IMR-90 (cell line): ENCODE measurements around the gene GOSR1. TPM values are rescaled to one million over a fixed set of nuclear protein-coding genes. Genes with fewer than 3 reads are reported as not detected.

ENCODE experiments used
- ATAC-seq: fragments of 200-7000 bp; cut with Tn5 transposase; 2 replicates; pipeline ENCODE4 v1.9.1; 2020; ENCODE audit warnings: low read depth, mild to moderate bottlenecking, moderate library complexity
- BruUV-seq: library from RNA; stranded (reverse); fragments of 400-500 nt; replicated peaks from 2 replicates; lab custom pipeline; 2021; lab: Mats Ljungman, UMichigan
- CTCF ChIA-PET: fragments of 300-600 bp; formaldehyde crosslinking; extraction: SDS; loops from one replicate; lab custom pipeline; 2021; ENCODE audit warnings: antibody characterized with exemption; lab: Yijun Ruan, JAX
- POLR2A ChIA-PET: fragments of 300-600 bp; sonication (Branson Sonifier 250); formaldehyde crosslinking; loops from one replicate; lab custom pipeline; 2022; ENCODE audit warnings: antibody characterized with exemption; ENCODE audit not compliant: unreplicated experiment; lab: Charles Lee
- DNase-seq: peaks from one replicate; pipeline ENCODE4 v3.0.0; 2013
- H2AFZ ChIP-seq: replicated peaks from 2 replicates; pipeline ENCODE3; 2013; ENCODE audit warnings: low read length, mild to moderate bottlenecking; ENCODE audit not compliant: poor library complexity
- H2AK5ac ChIP-seq: 2 replicates; pipeline ENCODE4 v1.6.1; 2013; ENCODE audit warnings: low read depth, low read length, inconsistent platforms
- H2AK9ac ChIP-seq: replicated peaks from 2 replicates; pipeline ENCODE3; 2013; ENCODE audit warnings: mild to moderate bottlenecking, low read depth, low read length, moderate library complexity; ENCODE audit not compliant: poor library complexity
- H2BK120ac ChIP-seq: 2 replicates; pipeline ENCODE4 v1.6.1; 2013; ENCODE audit warnings: low read depth, low read length, inconsistent platforms
- H2BK15ac ChIP-seq: 3 replicates; pipeline ENCODE4 v1.6.1; 2013; ENCODE audit warnings: low read depth, low read length, inconsistent platforms
- H2BK20ac ChIP-seq: 2 replicates; pipeline ENCODE4 v1.6.1; 2013; ENCODE audit warnings: low read depth, mild to moderate bottlenecking, inconsistent platforms, low read length, moderate library complexity
- H2BK5ac ChIP-seq: 2 replicates; pipeline ENCODE4 v1.6.1; 2013; ENCODE audit warnings: mild to moderate bottlenecking, low read depth, low read length, inconsistent platforms; ENCODE audit not compliant: poor library complexity, severe bottlenecking
- H3K14ac ChIP-seq: replicated peaks from 2 replicates; pipeline ENCODE4 v1.6.1; 2013; ENCODE audit warnings: low read depth, low read length, inconsistent platforms
- H3K18ac ChIP-seq: 2 replicates; pipeline ENCODE4 v1.6.1; 2013; ENCODE audit warnings: low read depth, low read length, control low read depth
- H3K23ac ChIP-seq: 2 replicates; pipeline ENCODE4 v1.6.1; 2013; ENCODE audit warnings: low read depth, low read length, inconsistent platforms
- H3K27ac ChIP-seq: 2 replicates; pipeline ENCODE4 v1.5.1; 2013; ENCODE audit warnings: mild to moderate bottlenecking, control low read depth, low read length; ENCODE audit not compliant: insufficient read depth
- H3K27me3 ChIP-seq: 2 replicates; pipeline ENCODE4 v1.6.1; 2013; ENCODE audit warnings: low read length; ENCODE audit not compliant: control insufficient read depth, insufficient read depth
- H3K36me3 ChIP-seq: 2 replicates; pipeline ENCODE4 v1.6.1; 2013; ENCODE audit warnings: low read length, mixed read lengths; ENCODE audit not compliant: control insufficient read depth, insufficient read depth
- H3K4ac ChIP-seq: 2 replicates; pipeline ENCODE4 v1.6.1; 2013; ENCODE audit warnings: low read depth, low read length, inconsistent platforms
- H3K4me1 ChIP-seq: 2 replicates; pipeline ENCODE4 v1.6.1; 2013; ENCODE audit warnings: low read length, mixed read lengths; ENCODE audit not compliant: control insufficient read depth, insufficient read depth
- H3K4me2 ChIP-seq: 2 replicates; pipeline ENCODE4 v1.6.1; 2013; ENCODE audit warnings: low read depth, mild to moderate bottlenecking, control low read depth, low read length, moderate library complexity
- H3K4me3 ChIP-seq: 2 replicates; pipeline ENCODE4 v1.5.1; 2013; ENCODE audit warnings: low read depth, mild to moderate bottlenecking, control low read depth, low read length, moderate library complexity; ENCODE audit not compliant: insufficient read depth
- H3K56ac ChIP-seq: 2 replicates; pipeline ENCODE4 v1.6.1; 2013; ENCODE audit warnings: low read length, inconsistent platforms; ENCODE audit not compliant: insufficient read depth; ENCODE audit errors: extremely low read depth
- H3K79me1 ChIP-seq, 2 experiments: 2 replicates each; pipeline ENCODE4 v1.6.1; 2013; ENCODE audit warnings: low read length in 2 of 2, inconsistent platforms in 1 of 2, low read depth in 1 of 2
- H3K9ac ChIP-seq: 2 replicates; pipeline ENCODE4 v1.6.1; 2013; ENCODE audit warnings: low read depth, low read length, control low read depth
- H3K9me1 ChIP-seq: 2 replicates; pipeline ENCODE4 v1.6.1; 2013; ENCODE audit warnings: low read length, inconsistent platforms; ENCODE audit not compliant: insufficient read depth
- H3K9me3 ChIP-seq: 2 replicates; pipeline ENCODE4 v1.6.1; 2013; ENCODE audit warnings: low read length; ENCODE audit not compliant: control insufficient read depth, insufficient read depth
- H4K20me1 ChIP-seq: 2 replicates; pipeline ENCODE4 v1.6.1; 2013; ENCODE audit warnings: low read length, inconsistent platforms; ENCODE audit not compliant: insufficient read depth
- H4K5ac ChIP-seq: 2 replicates; pipeline ENCODE4 v1.6.1; 2013; ENCODE audit warnings: mild to moderate bottlenecking, low read depth, low read length, control low read depth
- H4K8ac ChIP-seq, 2 experiments: 2 replicates each; pipeline ENCODE4 v1.6.1; 2013; ENCODE audit warnings: low read depth in 2 of 2, low read length in 2 of 2, control low read depth in 1 of 2, inconsistent platforms in 1 of 2
- H4K91ac ChIP-seq: 2 replicates; pipeline ENCODE4 v1.6.1; 2013; ENCODE audit warnings: low read depth, low read length, inconsistent platforms; ENCODE audit not compliant: insufficient read depth
- BHLHE40 ChIP-seq: fragments of 150-350 bp; IDR thresholded peaks from 2 replicates; pipeline ENCODE4 v1.6.1; 2016; ENCODE audit warnings: mild to moderate bottlenecking, low read depth, low read length
- CEBPB ChIP-seq: IDR thresholded peaks from 2 replicates; pipeline ENCODE4 v1.6.1; 2012; ENCODE audit warnings: low read depth, low read length, improper control_type of control experiment
- CHD1 ChIP-seq: IDR thresholded peaks from 2 replicates; pipeline ENCODE4 v1.6.1; 2012; ENCODE audit warnings: low read depth, low read length, improper control_type of control experiment
- FOS ChIP-seq: fragments of 150-350 bp; IDR thresholded peaks from 2 replicates; pipeline ENCODE4 v1.6.1; 2016; ENCODE audit warnings: low read depth, low read length
- MAFK ChIP-seq: IDR thresholded peaks from 2 replicates; pipeline ENCODE4 v1.6.1; 2012; ENCODE audit warnings: low read depth, low read length, improper control_type of control experiment
- MAZ ChIP-seq: IDR thresholded peaks from 2 replicates; pipeline ENCODE4 v1.6.1; 2012; ENCODE audit warnings: low read depth, mild to moderate bottlenecking, low read length, improper control_type of control experiment, moderate library complexity, borderline replicate concordance
- MXI1 ChIP-seq: IDR thresholded peaks from 2 replicates; pipeline ENCODE4 v1.6.1; 2012; ENCODE audit warnings: low read depth, mild to moderate bottlenecking, low read length, moderate library complexity, borderline replicate concordance
- NFE2L2 ChIP-seq: fragments of 150-350 bp; IDR thresholded peaks from 2 replicates; pipeline ENCODE4 v1.6.1; 2016; ENCODE audit warnings: low read depth, mild to moderate bottlenecking, low read length
- RAD21 ChIP-seq: IDR thresholded peaks from 2 replicates; pipeline ENCODE4 v1.6.1; 2012; ENCODE audit warnings: low read length, improper control_type of control experiment
- RCOR1 ChIP-seq: IDR thresholded peaks from 2 replicates; pipeline ENCODE4 v1.6.1; 2012; ENCODE audit warnings: mild to moderate bottlenecking, low read length, improper control_type of control experiment; ENCODE audit not compliant: insufficient replicate concordance
- RFX5 ChIP-seq: IDR thresholded peaks from 2 replicates; pipeline ENCODE4 v1.8.0; 2012; ENCODE audit warnings: low read depth, mild to moderate bottlenecking, low read length, moderate library complexity
- SMC3 ChIP-seq: fragments of 150-350 bp; IDR thresholded peaks from 2 replicates; pipeline ENCODE4 v1.6.1; 2016; ENCODE audit warnings: low read depth, mild to moderate bottlenecking, antibody characterized with exemption, low read length, moderate library complexity
- WGBS, 2 experiments: methylation state at CpG; one replicate each; pipeline versions ENCODE4 v1.1.5 to v1.1.7; 2013; ENCODE audit warnings: missing lambda C conversion rate in 2 of 2; ENCODE audit not compliant: insufficient read length in 1 of 2; ENCODE audit errors: extremely low coverage in 2 of 2; 5-methylcytosine and 5-hydroxymethylcytosine counted together
- dilution Hi-C: fragments of 300-500 bp; cut with HindIII; formaldehyde crosslinking; loops from one replicate; pipeline ENCODE4 v1.14.3; 2018; ENCODE audit warnings: low sequenced_read_pairs; ENCODE audit not compliant: unreplicated experiment
- in situ Hi-C: fragments of 300-500 bp; cut with MboI; formaldehyde crosslinking; loops from 3 replicates; pipeline ENCODE4 v1.14.3; 2019; ENCODE audit warnings: low sequenced_read_pairs, inconsistent platforms, mixed read lengths
- intact Hi-C: fragments of 100-400 bp; cut with micrococcal nuclease; formaldehyde crosslinking; loops from 2 replicates; pipeline ENCODE4 v1.10.0; 2022
- polyA plus RNA-seq, 3 experiments: library from polyadenylated mRNA; depleted of rRNA; stranded (reverse); fragments of >200 nt; gene quantifications; 2 replicates each; pipeline ENCODE4 v1.2.3, GENCODE V29; 2012; ENCODE audit warnings: low replicate concordance in 1 of 3
- total RNA-seq: library from RNA; depleted of rRNA; stranded (reverse); fragments of >200 nt; gene quantifications from 2 replicates; pipeline ENCODE4 v1.2.3, GENCODE V29; 2012
- TF ChIP-seq, protein P1 (sequence below): fragments of 150-350 bp; IDR thresholded peaks from 2 replicates; pipeline ENCODE4 v1.6.1; 2016; ENCODE audit warnings: low read depth, mild to moderate bottlenecking, low read length, moderate library complexity, borderline replicate concordance
- TF ChIP-seq, protein P2 (sequence below): conservative IDR thresholded peaks from 2 replicates; pipeline ENCODE4 v1.5.1; 2012; ENCODE audit warnings: mild to moderate bottlenecking, low read depth, low read length, improper control_type of control experiment
- TF ChIP-seq, protein P3 (sequence below): fragments of 150-350 bp; IDR thresholded peaks from 2 replicates; pipeline ENCODE4 v1.6.1; 2017; ENCODE audit warnings: mild to moderate bottlenecking, antibody characterized with exemption, low read length, low read depth

The GOSR1 gene
- total and polyA plus RNA-seq, 2 of the 4 experiments (the other 2 are of a cell fraction): 21.2 to 47.5 TPM

DNA sequence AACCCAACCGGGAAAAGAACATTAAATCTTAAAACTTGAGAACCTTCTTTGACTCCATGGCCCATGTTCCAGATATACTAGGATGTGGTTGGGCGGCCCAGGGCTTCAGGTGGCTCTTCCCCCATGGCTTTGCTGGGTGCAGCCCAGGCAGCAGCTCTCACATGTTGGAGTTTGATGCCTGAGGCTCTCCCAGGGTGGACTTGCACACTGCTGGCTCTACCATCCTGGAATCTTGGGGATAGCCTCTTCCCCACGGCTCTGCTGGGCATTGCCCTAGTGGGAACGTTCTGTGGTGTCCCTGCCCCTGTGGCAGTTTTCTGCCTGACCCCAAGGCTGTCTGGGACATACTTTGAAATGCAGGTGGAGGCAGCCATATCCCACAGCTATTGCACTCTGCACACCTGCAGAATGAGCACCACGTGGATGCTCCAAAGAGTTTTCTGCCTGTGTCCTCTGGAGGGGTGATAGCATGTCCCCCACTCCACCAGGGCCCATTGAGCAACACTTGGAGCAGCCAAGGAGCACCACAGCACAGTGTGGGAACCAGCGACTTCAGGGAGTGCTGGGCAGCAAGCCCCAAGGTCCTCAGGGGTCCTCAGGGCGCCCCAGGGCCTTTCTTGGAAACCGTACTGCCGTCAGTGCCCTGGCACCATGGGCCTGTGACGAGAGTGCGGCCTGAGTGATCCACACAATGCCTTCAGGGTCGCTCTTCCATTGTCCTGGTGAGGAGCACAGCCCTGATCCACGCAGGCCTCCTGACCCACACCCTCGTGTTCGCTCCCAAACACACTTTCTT, 70.8 kb downstream of the GOSR1 start:
- Histone ChIP-seq H2AK5ac (no peak overlapping the region), H2BK5ac (no peak overlapping the region), H3K14ac (no peak overlapping the region), H3K4me3 (no peak overlapping the region), H4K20me1 (no peaks in the 10 kb centered on the region), H3K9me1 (peaks cover 8% of the 10 kb centered on the region; the same call in 1 of the 2 replicates), H3K23ac (no peak overlapping the region), H2AK9ac (no peak overlapping the region), H2BK120ac (no peak overlapping the region), H3K9ac (no peak overlapping the region), H4K91ac (no peak overlapping the region), H3K79me1 (no peaks in the 10 kb centered on the region), H2AFZ (no peak overlapping the region), H2BK15ac (no peak overlapping the region), H3K36me3 (no peaks in the 10 kb centered on the region), H3K4me2 (no peak overlapping the region), H4K8ac (no peak overlapping the region), H2BK20ac (no peak overlapping the region), H3K4ac (no peak overlapping the region), H3K27me3 (peaks cover 20% of the 10 kb centered on the region), H3K27ac (no peak overlapping the region), H3K4me1 (no peaks in the 10 kb centered on the region), H4K5ac (no peak overlapping the region), H3K56ac (no peak overlapping the region), H3K9me3 (no peaks in the 10 kb centered on the region), H3K18ac (no peak overlapping the region)
- DNase-seq (no peak), ATAC-seq (no peak)
- dilution Hi-C loops: no loop called here
- CTCF ChIA-PET: no interaction called here
- in situ Hi-C loops: no loop called here
- BruUV-seq: no TSS peak
- POLR2A ChIA-PET: no interaction called here
- intact Hi-C loops: no loop called here
- 69% methylated on average over 7 of the region's 15 CpGs; no CpG with 5 or more reads in 1 of the 2 experiments for WGBS, 2 experiments
- TF ChIP-seq SMC3: no peak
- TF ChIP-seq RFX5: no peak
- TF ChIP-seq, protein P1, sequence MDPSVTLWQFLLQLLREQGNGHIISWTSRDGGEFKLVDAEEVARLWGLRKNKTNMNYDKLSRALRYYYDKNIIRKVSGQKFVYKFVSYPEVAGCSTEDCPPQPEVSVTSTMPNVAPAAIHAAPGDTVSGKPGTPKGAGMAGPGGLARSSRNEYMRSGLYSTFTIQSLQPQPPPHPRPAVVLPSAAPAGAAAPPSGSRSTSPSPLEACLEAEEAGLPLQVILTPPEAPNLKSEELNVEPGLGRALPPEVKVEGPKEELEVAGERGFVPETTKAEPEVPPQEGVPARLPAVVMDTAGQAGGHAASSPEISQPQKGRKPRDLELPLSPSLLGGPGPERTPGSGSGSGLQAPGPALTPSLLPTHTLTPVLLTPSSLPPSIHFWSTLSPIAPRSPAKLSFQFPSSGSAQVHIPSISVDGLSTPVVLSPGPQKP: no peak
- no peak for TF ChIP-seq MXI1
- no peak for TF ChIP-seq BHLHE40
- TF ChIP-seq CHD1: no peak
- no peak for TF ChIP-seq FOS
- TF ChIP-seq, protein P2, sequence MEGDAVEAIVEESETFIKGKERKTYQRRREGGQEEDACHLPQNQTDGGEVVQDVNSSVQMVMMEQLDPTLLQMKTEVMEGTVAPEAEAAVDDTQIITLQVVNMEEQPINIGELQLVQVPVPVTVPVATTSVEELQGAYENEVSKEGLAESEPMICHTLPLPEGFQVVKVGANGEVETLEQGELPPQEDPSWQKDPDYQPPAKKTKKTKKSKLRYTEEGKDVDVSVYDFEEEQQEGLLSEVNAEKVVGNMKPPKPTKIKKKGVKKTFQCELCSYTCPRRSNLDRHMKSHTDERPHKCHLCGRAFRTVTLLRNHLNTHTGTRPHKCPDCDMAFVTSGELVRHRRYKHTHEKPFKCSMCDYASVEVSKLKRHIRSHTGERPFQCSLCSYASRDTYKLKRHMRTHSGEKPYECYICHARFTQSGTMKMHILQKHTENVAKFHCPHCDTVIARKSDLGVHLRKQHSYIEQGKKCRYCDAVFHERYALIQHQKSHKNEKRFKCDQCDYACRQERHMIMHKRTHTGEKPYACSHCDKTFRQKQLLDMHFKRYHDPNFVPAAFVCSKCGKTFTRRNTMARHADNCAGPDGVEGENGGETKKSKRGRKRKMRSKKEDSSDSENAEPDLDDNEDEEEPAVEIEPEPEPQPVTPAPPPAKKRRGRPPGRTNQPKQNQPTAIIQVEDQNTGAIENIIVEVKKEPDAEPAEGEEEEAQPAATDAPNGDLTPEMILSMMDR: no peak
- no peak for TF ChIP-seq MAZ
- TF ChIP-seq RCOR1: no peak
- TF ChIP-seq NFE2L2: no peak
- no peak for TF ChIP-seq CEBPB
- no peak for TF ChIP-seq MAFK
- TF ChIP-seq, protein P3, sequence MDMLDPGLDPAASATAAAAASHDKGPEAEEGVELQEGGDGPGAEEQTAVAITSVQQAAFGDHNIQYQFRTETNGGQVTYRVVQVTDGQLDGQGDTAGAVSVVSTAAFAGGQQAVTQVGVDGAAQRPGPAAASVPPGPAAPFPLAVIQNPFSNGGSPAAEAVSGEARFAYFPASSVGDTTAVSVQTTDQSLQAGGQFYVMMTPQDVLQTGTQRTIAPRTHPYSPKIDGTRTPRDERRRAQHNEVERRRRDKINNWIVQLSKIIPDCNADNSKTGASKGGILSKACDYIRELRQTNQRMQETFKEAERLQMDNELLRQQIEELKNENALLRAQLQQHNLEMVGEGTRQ: no peak
- TF ChIP-seq RAD21: no peak
